Parathyroid adenoma (tissue), 2 donors: ENCODE data around the gene DDX56.
A peak's percentile ranks its signal among the peaks of the same experiment; 100 is the strongest.

Source experiments
- H2AFZ ChIP-seq: fragments of 300-600 bp; sonication (generic); one replicate; pipeline ENCODE4 v1.7.0; 2017; ENCODE audit warnings: antibody characterized with exemption, mild to moderate bottlenecking
- H3K27ac ChIP-seq: fragments of 300-600 bp; sonication (generic); one replicate; pipeline ENCODE4 v1.7.0; 2017
- H3K27me3 ChIP-seq: fragments of 300-600 bp; sonication (generic); one replicate; pipeline ENCODE4 v1.7.0; 2017; ENCODE audit warnings: low read length; ENCODE audit not compliant: control insufficient read depth, insufficient read depth
- H3K36me3 ChIP-seq: fragments of 300-600 bp; sonication (generic); one replicate; pipeline ENCODE4 v1.7.0; 2017; ENCODE audit warnings: low read length; ENCODE audit not compliant: control insufficient read depth, insufficient read depth
- H3K4me1 ChIP-seq: fragments of 300-600 bp; sonication (generic); one replicate; pipeline ENCODE4 v1.7.0; 2017; ENCODE audit warnings: control low read depth
- H3K4me2 ChIP-seq: fragments of 300-600 bp; sonication (generic); one replicate; pipeline ENCODE4 v1.7.0; 2017; ENCODE audit warnings: low read length
- H3K4me3 ChIP-seq: fragments of 300-600 bp; sonication (generic); one replicate; pipeline ENCODE4 v1.7.0; 2017; ENCODE audit warnings: low read depth, low read length
- H3K79me2 ChIP-seq: fragments of 300-600 bp; sonication (generic); one replicate; pipeline ENCODE4 v1.7.0; 2017; ENCODE audit warnings: control low read depth
- H3K9ac ChIP-seq: fragments of 300-600 bp; sonication (generic); one replicate; pipeline ENCODE4 v1.7.0; 2017; ENCODE audit warnings: mild to moderate bottlenecking
- H3K9me3 ChIP-seq: fragments of 300-600 bp; sonication (generic); one replicate; pipeline ENCODE4 v1.7.0; 2017; ENCODE audit warnings: low read length; ENCODE audit not compliant: control insufficient read depth
- TF ChIP-seq, protein P1 (sequence below): fragments of 300-600 bp; sonication (generic); IDR thresholded peaks from one replicate; pipeline ENCODE4 v1.7.0; 2017; ENCODE audit warnings: antibody characterized with exemption, mild to moderate bottlenecking
- donor health status: primary hyperparathyroidism.

Gene DDX56

DNA sequence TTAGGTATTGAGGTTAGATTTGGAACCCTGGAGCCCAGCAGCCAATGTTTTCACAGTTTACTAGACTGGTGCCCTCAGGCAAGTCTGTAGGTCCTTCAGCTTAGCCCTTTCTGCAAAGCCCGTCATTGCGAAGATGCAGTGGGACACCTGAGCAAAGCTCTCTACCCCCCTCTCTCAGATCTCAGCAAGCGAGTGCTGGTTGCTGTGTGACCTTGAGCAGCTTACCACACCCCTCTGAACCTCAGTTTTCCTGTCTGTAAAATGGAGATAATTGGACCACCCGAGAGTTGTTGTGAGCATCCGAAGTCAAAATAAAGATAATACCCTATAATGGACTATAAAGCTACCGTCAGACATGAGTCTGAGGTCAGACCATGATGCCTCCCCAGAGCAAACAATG, 36.3 kb downstream of the DDX56 start:
- H3K36me3 ChIP-seq: no peaks in the 10 kb centered on the region

DNA sequence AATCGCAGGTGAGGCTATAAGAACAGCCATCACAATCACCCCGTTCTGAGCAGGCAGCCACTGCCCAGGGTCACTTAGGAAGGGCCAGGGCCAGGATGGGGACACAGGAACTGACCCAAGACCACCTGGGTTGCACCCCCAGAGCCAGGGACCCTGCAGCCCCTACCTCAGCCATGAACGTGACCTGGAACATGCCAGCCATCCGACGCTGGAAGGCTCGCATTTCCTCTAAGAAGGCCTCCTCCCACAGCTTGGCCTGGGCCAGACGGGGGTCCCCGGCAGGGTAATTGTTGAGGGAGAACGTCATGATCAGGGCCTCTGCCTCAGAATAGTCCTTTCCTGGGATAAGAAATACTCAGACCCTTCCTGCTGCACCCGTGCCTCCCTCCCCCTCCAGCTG, 37.6 kb downstream of the DDX56 start:
- no peak overlapping the region for H3K4me2 ChIP-seq
- no peaks in the 10 kb centered on the region for H3K27me3 ChIP-seq
- no peak overlapping the region for H3K9ac ChIP-seq
- no peaks in the 10 kb centered on the region for H3K9me3 ChIP-seq
- no peaks in the 10 kb centered on the region for H3K36me3 ChIP-seq
- no peak overlapping the region for H2AFZ ChIP-seq
- TF ChIP-seq, protein P1, sequence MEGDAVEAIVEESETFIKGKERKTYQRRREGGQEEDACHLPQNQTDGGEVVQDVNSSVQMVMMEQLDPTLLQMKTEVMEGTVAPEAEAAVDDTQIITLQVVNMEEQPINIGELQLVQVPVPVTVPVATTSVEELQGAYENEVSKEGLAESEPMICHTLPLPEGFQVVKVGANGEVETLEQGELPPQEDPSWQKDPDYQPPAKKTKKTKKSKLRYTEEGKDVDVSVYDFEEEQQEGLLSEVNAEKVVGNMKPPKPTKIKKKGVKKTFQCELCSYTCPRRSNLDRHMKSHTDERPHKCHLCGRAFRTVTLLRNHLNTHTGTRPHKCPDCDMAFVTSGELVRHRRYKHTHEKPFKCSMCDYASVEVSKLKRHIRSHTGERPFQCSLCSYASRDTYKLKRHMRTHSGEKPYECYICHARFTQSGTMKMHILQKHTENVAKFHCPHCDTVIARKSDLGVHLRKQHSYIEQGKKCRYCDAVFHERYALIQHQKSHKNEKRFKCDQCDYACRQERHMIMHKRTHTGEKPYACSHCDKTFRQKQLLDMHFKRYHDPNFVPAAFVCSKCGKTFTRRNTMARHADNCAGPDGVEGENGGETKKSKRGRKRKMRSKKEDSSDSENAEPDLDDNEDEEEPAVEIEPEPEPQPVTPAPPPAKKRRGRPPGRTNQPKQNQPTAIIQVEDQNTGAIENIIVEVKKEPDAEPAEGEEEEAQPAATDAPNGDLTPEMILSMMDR: no peak
- no peak overlapping the region for H3K27ac ChIP-seq
- H3K4me1 ChIP-seq: no peaks in the 10 kb centered on the region
- H3K4me3 ChIP-seq: no peak overlapping the region
- H3K79me2 ChIP-seq: no peaks in the 10 kb centered on the region

More for the DNA sequence above, 36.3 kb downstream of the DDX56 start:
- Histone ChIP-seq H3K27ac (no peak overlapping the region), H3K4me2 (no peak overlapping the region), H2AFZ (no peak overlapping the region), H3K4me3 (no peak overlapping the region), H3K9me3 (no peaks in the 10 kb centered on the region), H3K9ac (no peak overlapping the region), H3K27me3 (no peaks in the 10 kb centered on the region), H3K4me1 (no peaks in the 10 kb centered on the region), H3K79me2 (no peaks in the 10 kb centered on the region)
- TF ChIP-seq, protein P1: no peak

DNA sequence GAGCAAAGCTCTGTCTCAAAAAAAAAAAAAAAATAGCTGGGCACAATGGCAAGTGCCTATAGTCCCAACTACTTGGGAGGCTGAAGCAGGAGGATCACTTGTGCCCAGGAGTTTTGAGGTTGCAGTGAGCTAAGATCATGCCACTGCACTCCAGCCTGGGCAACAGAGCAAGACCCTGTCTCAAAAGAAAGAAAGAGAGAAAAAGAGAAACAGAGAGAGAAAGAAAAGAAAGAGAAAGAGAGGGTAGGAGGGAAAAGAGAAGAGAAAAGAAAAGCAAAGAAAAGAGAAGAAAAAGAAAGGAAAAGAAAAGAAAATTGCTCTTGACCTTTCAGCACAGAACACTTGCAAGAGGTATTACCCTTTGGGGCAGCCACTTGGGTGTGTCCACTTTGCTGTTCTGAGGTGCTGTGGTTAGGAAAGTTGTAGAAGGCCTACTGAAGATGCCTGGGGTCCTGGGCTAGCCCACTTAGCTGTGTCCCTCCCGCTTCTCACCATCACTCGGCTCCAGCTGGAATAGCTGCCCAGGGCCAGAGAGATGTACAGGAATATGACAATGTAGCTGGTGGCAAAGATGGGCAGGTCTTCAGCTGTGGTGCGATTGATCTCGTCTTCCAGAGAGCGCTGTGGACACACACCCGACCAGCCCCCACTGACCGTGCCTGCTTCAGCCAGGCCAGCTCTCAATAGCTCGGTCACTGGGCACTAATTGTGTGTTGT, 38.2 kb downstream of the DDX56 start:
- no peak overlapping the region for H2AFZ ChIP-seq
- no peak overlapping the region for H3K9ac ChIP-seq
- no peaks in the 10 kb centered on the region for H3K79me2 ChIP-seq
- H3K9me3 ChIP-seq: no peaks in the 10 kb centered on the region
- no peaks in the 10 kb centered on the region for H3K4me1 ChIP-seq
- no peaks in the 10 kb centered on the region for H3K27me3 ChIP-seq
- H3K4me2 ChIP-seq: no peak overlapping the region
- H3K36me3 ChIP-seq: no peaks in the 10 kb centered on the region
- H3K4me3 ChIP-seq: no peak overlapping the region
- no peak overlapping the region for H3K27ac ChIP-seq
- TF ChIP-seq, protein P1: no peak

DNA sequence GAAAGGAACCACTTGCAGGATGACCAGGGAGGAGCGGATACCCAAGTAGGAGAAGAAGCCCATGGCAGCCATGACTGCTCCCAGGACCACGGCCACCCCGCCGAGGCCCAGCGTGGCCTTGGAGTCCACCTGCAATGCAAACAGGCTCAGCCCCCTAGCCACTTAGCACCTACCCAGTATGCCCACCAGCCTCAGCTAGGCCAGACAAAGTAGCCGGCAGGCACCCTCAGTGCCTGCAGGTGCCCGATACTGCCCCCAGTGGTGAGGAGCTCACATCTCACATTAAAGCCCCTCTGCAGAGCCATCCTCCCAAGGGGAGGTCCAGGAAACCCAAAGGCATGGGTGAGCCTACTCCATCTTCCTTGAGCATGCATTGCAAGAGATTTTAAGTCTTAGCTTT, 39.2 kb downstream of the DDX56 start:
- Histone ChIP-seq H3K36me3 (no peaks in the 10 kb centered on the region), H3K9ac (no peak overlapping the region), H3K4me3 (no peak overlapping the region), H2AFZ (no peak overlapping the region), H3K4me2 (no peak overlapping the region), H3K27ac (no peak overlapping the region), H3K4me1 (no peaks in the 10 kb centered on the region), H3K27me3 (no peaks in the 10 kb centered on the region), H3K9me3 (no peaks in the 10 kb centered on the region), H3K79me2 (no peaks in the 10 kb centered on the region)
- TF ChIP-seq, protein P1: peak; percentile 66

DNA sequence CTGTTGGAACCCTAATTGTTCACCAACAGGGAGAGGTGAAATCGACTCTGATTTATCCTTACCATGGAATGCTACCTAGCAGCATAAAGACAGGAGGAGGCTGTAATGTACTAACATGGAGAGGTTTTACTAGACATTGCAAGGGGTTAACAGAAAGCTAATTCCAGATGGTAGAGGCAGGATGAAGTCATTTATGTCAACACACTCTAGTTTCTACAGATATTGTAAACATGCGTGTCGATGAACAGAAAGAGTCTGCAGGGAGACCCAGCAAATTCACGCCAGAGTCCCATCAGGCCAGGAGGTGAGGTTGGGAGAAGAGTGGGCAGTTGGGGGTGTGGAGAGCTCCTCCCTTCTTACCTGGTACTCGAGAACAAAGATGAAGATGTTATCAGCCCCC, 39.6 kb downstream of the DDX56 start:
- no peaks in the 10 kb centered on the region for H3K4me1 ChIP-seq
- no peak overlapping the region for H3K4me3 ChIP-seq
- H3K27me3 ChIP-seq: no peaks in the 10 kb centered on the region
- H3K9ac ChIP-seq: no peak overlapping the region
- H3K79me2 ChIP-seq: no peaks in the 10 kb centered on the region
- H3K36me3 ChIP-seq: no peaks in the 10 kb centered on the region
- H3K4me2 ChIP-seq: no peak overlapping the region
- no peak overlapping the region for H2AFZ ChIP-seq
- TF ChIP-seq, protein P1: no peak
- H3K27ac ChIP-seq: no peak overlapping the region
- no peaks in the 10 kb centered on the region for H3K9me3 ChIP-seq
